SJSA1 (cell line): ENCODE data around the gene ERN2. TPM values are rescaled to one million over a fixed set of nuclear protein-coding genes. Genes with fewer than 3 reads are reported as not detected.

Experiments used
- DNase-seq, 2 experiments: peaks; one replicate each; pipeline ENCODE4 v3.0.0-alpha.2; 2015 to 2020; ENCODE audit warnings: low spot score in 2 of 2, low read depth in 1 of 2
- H3K27ac ChIP-seq: fragments of 250-450 bp; sonication (Bioruptor Pico); 2 replicates; pipeline ENCODE4 v1.5.1; 2020; ENCODE audit warnings: mild to moderate bottlenecking, moderate library complexity
- H3K27me3 ChIP-seq: fragments of 250-450 bp; sonication (Bioruptor Pico); replicated peaks from 2 replicates; pipeline ENCODE4 v1.5.1; 2020; ENCODE audit warnings: mild to moderate bottlenecking, moderate library complexity
- H3K36me3 ChIP-seq: fragments of 250-450 bp; sonication (Bioruptor Pico); 2 replicates; pipeline ENCODE4 v1.5.1; 2020; ENCODE audit warnings: mild to moderate bottlenecking
- H3K4me1 ChIP-seq: fragments of 250-450 bp; sonication (Bioruptor Pico); replicated peaks from 2 replicates; pipeline ENCODE4 v1.6.1; 2021; ENCODE audit warnings: mild to moderate bottlenecking
- H3K4me3 ChIP-seq: fragments of 250-450 bp; sonication (Bioruptor Pico); 2 replicates; pipeline ENCODE4 v1.5.1; 2020; ENCODE audit warnings: mild to moderate bottlenecking
- H3K9me3 ChIP-seq: fragments of 250-450 bp; sonication (Bioruptor Pico); replicated peaks from 2 replicates; pipeline ENCODE4 v1.5.1; 2020; ENCODE audit warnings: mild to moderate bottlenecking
- total RNA-seq: library from RNA; depleted of rRNA; stranded (reverse); fragments of >200 nt; shearing (Covaris generic); gene quantifications from 2 replicates; pipeline ENCODE4 v1.2.3, GENCODE V29; 2014; rRNA removed

Gene ERN2
- total RNA-seq, 1 experiment from 2014 or later, result not detected

DNA sequence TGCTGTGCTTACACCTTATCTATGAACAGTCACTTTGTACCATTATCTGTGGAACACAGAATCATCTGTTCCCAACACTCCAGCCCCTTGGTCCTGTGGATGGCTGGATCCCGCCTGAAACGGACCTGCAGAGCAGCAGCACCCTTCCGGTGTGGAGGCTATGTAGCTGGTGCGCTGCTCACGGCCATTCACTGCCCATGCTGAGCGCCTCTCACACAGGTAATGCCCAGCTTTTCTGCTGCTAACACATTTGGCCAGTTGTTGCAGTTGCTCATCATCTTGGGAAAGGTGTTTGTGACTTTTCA is 45.7 kb downstream of the ERN2 start:
- peaks cover 9% of the 10 kb centered on the region; the same call in 1 of the 2 replicates for H3K4me1 ChIP-seq
- H3K27ac ChIP-seq, result no peak overlapping the region
- no peak for DNase-seq
- peaks cover 96% of the 10 kb centered on the region for H3K36me3 ChIP-seq
- no peaks in the 10 kb centered on the region for H3K27me3 ChIP-seq
- H3K4me3 ChIP-seq, result no peak overlapping the region
- no peaks in the 10 kb centered on the region for H3K9me3 ChIP-seq

DNA sequence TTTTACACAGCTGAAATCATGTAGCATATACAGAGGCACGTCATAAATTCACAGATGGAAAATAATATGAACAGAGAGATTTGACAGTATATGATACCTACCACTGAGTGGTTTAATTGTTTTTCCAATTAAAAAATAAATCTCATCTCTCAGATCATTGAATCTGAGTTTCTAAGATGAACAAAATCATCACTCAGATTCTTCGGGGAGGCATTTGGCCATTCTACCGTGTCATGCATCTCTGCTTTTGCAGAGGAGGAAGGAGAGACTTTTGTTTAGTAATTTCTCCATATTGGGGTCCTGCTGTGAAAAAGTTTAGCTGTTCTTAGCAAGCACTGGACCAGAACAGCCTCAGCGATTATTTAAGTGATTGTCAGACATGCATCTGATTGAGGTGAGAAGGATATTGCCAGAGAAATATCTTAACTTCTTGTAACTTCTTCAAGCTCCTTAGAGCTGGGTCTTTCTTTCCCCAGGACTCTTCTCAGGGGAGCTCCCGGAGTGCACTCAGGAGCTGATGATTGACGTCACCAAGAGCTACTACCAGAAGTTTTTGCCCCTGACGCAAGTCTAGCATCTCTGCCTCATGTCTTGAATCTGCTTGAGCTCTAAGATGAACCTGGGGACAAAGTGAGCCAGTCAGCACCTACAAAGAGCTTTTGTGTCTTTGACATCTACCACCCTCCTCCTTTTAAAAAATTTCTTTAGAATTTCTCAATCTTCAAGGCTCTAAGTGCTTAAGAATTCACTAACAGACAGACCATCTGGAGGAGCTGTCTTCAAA is 46.3 kb downstream of the ERN2 start:
- H3K36me3 ChIP-seq, result peaks cover 96% of the 10 kb centered on the region

DNA sequence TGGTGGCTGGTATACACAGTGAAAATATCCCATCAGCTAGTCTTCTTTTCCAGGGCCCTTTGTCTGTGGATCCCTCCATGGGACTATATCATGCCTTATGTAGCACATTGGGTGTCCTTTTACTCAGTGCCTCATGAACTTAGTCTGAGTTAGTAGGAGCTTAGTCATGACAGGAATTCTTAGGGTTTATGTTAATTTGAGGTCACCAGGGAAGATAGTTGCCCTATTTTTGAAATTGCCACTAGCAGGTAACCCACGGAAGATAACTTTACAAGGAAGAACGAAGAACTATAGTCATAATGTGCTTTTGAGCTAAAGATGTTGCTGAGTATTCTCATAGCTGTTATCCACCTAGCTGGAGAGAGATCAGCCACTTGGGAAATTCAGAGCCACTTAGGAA is 49.1 kb downstream of the ERN2 start:
- Histone ChIP-seq H3K4me1 (no peaks in the 10 kb centered on the region), H3K27me3 (no peaks in the 10 kb centered on the region), H3K27ac (no peak overlapping the region), H3K36me3 (peaks cover 95% of the 10 kb centered on the region), H3K4me3 (no peak overlapping the region), H3K9me3 (no peaks in the 10 kb centered on the region)
- DNase-seq, result no peak

More for the DNA sequence above, 46.3 kb downstream of the ERN2 start:
- Histone ChIP-seq H3K4me3 (no peak overlapping the region), H3K27me3 (no peaks in the 10 kb centered on the region), H3K27ac (no peak overlapping the region), H3K9me3 (no peaks in the 10 kb centered on the region), H3K4me1 (peaks cover 9% of the 10 kb centered on the region; the same call in 1 of the 2 replicates)
- no peak for DNase-seq

GRCh38 chr16:23651943-23652468 is 61.0 kb downstream of the ERN2 start:
- no peaks in the 10 kb centered on the region for H3K27me3 ChIP-seq
- peaks cover 6% of the 10 kb centered on the region for H3K4me1 ChIP-seq
- no peaks in the 10 kb centered on the region for H3K9me3 ChIP-seq
- DNase-seq, result no peak
- no peak overlapping the region for H3K4me3 ChIP-seq
- peaks cover 70% of the 10 kb centered on the region for H3K36me3 ChIP-seq
- no peak overlapping the region for H3K27ac ChIP-seq

- peak in 1 of 2 experiments; percentile 14 for DNase-seq
- H3K27me3 ChIP-seq, result no peaks in the 10 kb centered on the region
Observed at GRCh38 chr16:23650674-23651416, 62.2 kb downstream of the ERN2 start.

GRCh38 chr16:23642246-23642774 is 70.7 kb downstream of the ERN2 start:
- peaks cover 50% of the 10 kb centered on the region for H3K36me3 ChIP-seq
- no peaks in the 10 kb centered on the region for H3K27me3 ChIP-seq
- no peaks in the 10 kb centered on the region for H3K9me3 ChIP-seq
- H3K4me1 ChIP-seq, result peaks cover 10% of the 10 kb centered on the region; the same call in 1 of the 2 replicates
- DNase-seq, result no peak
- H3K4me3 ChIP-seq, result peak overlapping the region; percentile 74
- peak overlapping the region; percentile 33 for H3K27ac ChIP-seq

More at GRCh38 chr16:23650674-23651416, 62.2 kb downstream of the ERN2 start:
- no peaks in the 10 kb centered on the region for H3K9me3 ChIP-seq
- H3K4me3 ChIP-seq, result no peak overlapping the region
- H3K36me3 ChIP-seq, result peaks cover 71% of the 10 kb centered on the region
- H3K4me1 ChIP-seq, result peaks cover 6% of the 10 kb centered on the region
- H3K27ac ChIP-seq, result no peak overlapping the region

GRCh38 chr16:23640931-23641765 is 71.9 kb downstream of the ERN2 start, which contains the start of the genes DCTN5 and PALB2:
Gene DCTN5 (plus strand): TSS chr16:23641466. CDS start chr16:23641543, 77 bp downstream.
Gene PALB2 (minus strand): TSS chr16:23641310. CDS start chr16:23641157, 153 bp downstream.
- Histone ChIP-seq H3K27ac (peak within 1 kb of the TSS; percentile 50), H3K36me3 (peaks cover 49% of the 10 kb centered on the region), H3K9me3 (no peaks in the 10 kb centered on the region), H3K27me3 (no peaks in the 10 kb centered on the region), H3K4me1 (peaks cover 10% of the 10 kb centered on the region; the same call in 1 of the 2 replicates), H3K4me3 (peak within 1 kb of the TSS; percentile 74)
- DNase-seq, result peak; percentile 83 to 92

GRCh38 chr16:23640615-23640930 is 72.4 kb downstream of the ERN2 start:
- Histone ChIP-seq H3K9me3 (no peaks in the 10 kb centered on the region), H3K4me3 (peak overlapping the region; percentile 74), H3K4me1 (peaks cover 10% of the 10 kb centered on the region; the same call in 1 of the 2 replicates), H3K36me3 (peaks cover 48% of the 10 kb centered on the region), H3K27ac (peak overlapping the region; percentile 50), H3K27me3 (no peaks in the 10 kb centered on the region)
- DNase-seq, result no peak

Other genes starting within 250 kb of the ERN2 start
- 11.7 and 28.0 TPM in 2 replicates for gene GGA2, start 202.7 kb downstream of the ERN2 start, total RNA-seq
- 48.4 and 51.2 TPM in 2 replicates for gene EARS2, start 155.9 kb downstream of the ERN2 start, total RNA-seq
- gene UBFD1, start 155.5 kb downstream of the ERN2 start, total RNA-seq, result 88.0 and 173 TPM in 2 replicates
- gene NDUFAB1, start 116.9 kb downstream of the ERN2 start, total RNA-seq, result 140 and 184 TPM in 2 replicates
- 9.7 and 12.4 TPM in 2 replicates for gene PALB2, start 71.9 kb downstream of the ERN2 start, total RNA-seq
- 22.4 and 57.8 TPM in 2 replicates for gene DCTN5, start 71.8 kb downstream of the ERN2 start, total RNA-seq
- 72.9 and 86.5 TPM in 2 replicates for gene PLK1, start 34.3 kb downstream of the ERN2 start, total RNA-seq
- gene CHP2, start 41.8 kb upstream of the ERN2 start, total RNA-seq, result not detected in 2 replicates
- 1.8 and 4.2 TPM in 2 replicates for gene PRKCB, start 122.8 kb upstream of the ERN2 start, total RNA-seq